Panc1 (cell line): ENCODE results near the gene KLHL41. TPM values are rescaled to one million over a fixed set of nuclear protein-coding genes. Genes with fewer than 3 reads are reported as not detected.

Experiments
- ATAC-seq: fragments of 200-7000 bp; cut with Tn5 transposase; 2 replicates; pipeline ENCODE4 v1.9.1; 2020; ENCODE audit warnings: mild to moderate bottlenecking, moderate library complexity
- BruUV-seq: library from RNA; stranded (reverse); fragments of 400-500 nt; replicated peaks from 2 replicates; lab custom pipeline; 2021; lab: Mats Ljungman, UMichigan
- CTCF ChIA-PET: fragments of 300-600 bp; sonication (Branson Sonifier 250); formaldehyde crosslinking; loops from one replicate; lab custom pipeline; 2022; ENCODE audit warnings: antibody characterized with exemption; lab: Charles Lee
- POLR2A ChIA-PET: fragments of 300-600 bp; sonication (Branson Sonifier 250); formaldehyde crosslinking; loops from one replicate; lab custom pipeline; 2022; ENCODE audit warnings: antibody characterized with exemption; lab: Charles Lee
- DNase-seq: peaks from one replicate; pipeline ENCODE4 v3.0.0-alpha.2; 2010; ENCODE audit warnings: low read depth, low spot score
- H3K27ac ChIP-seq: 2 replicates; pipeline ENCODE4 v1.5.1; 2011; ENCODE audit warnings: mild to moderate bottlenecking, low read length, inconsistent platforms
- H3K27me3 ChIP-seq: fragments of 200-500 bp; sonication (Bioruptor generic); 2 replicates; pipeline ENCODE4 v1.6.0; 2014; ENCODE audit warnings: low read length, inconsistent platforms; ENCODE audit not compliant: control insufficient read depth, insufficient read depth
- H3K36me3 ChIP-seq: fragments of 200-500 bp; sonication (Bioruptor generic); 2 replicates; pipeline ENCODE4 v1.5.1; 2014; ENCODE audit warnings: inconsistent platforms, mild to moderate bottlenecking, low read length, moderate library complexity; ENCODE audit not compliant: control insufficient read depth, insufficient read depth
- H3K4me1 ChIP-seq: 2 replicates; pipeline ENCODE4 v1.5.1; 2011; ENCODE audit warnings: inconsistent platforms, mild to moderate bottlenecking, low read length, moderate library complexity; ENCODE audit not compliant: control insufficient read depth, insufficient read depth
- H3K4me3 ChIP-seq, 2 experiments: 2 replicates each; pipeline ENCODE4 v1.5.1; 2011 to 2012; ENCODE audit warnings: low read depth in 2 of 2, low read length in 2 of 2, mild to moderate bottlenecking in 2 of 2, inconsistent platforms in 1 of 2, moderate library complexity in 1 of 2
- H3K9me3 ChIP-seq: fragments of 200-500 bp; sonication (Bioruptor generic); 2 replicates; pipeline ENCODE4 v1.5.1; 2014; ENCODE audit warnings: low read depth, mild to moderate bottlenecking, inconsistent platforms, low read length, moderate library complexity; ENCODE audit not compliant: control insufficient read depth, insufficient read depth
- CTCF ChIP-seq: fragments of 450-650 bp; IDR thresholded peaks from 2 replicates; pipeline ENCODE4 v1.5.1; 2017; ENCODE audit warnings: mild to moderate bottlenecking
- POLR2AphosphoS5 ChIP-seq: IDR thresholded peaks from 2 replicates; pipeline ENCODE4 v1.6.1; 2012; ENCODE audit warnings: mild to moderate bottlenecking, low read depth, low read length, moderate library complexity
- REST ChIP-seq, 2 experiments: IDR thresholded peaks; 2 replicates each; pipeline ENCODE4 v1.6.1; 2011 to 2012; ENCODE audit warnings: low read depth in 2 of 2, control low read depth in 1 of 2, low read length in 1 of 2, mild to moderate bottlenecking in 1 of 2, moderate library complexity in 1 of 2; ENCODE audit not compliant: insufficient read depth in 1 of 2
- SIN3A ChIP-seq: IDR thresholded peaks from 2 replicates; pipeline ENCODE4 v1.6.1; 2012; ENCODE audit warnings: low read depth, mild to moderate bottlenecking, low read length, moderate library complexity, borderline replicate concordance; ENCODE audit not compliant: insufficient read depth
- TCF7L2 ChIP-seq: IDR thresholded peaks from 2 replicates; pipeline ENCODE4 v1.6.1; 2011; ENCODE audit warnings: mild to moderate bottlenecking, low read depth, low read length, inconsistent platforms
- in situ Hi-C: cut with HindIII; loops from 2 replicates; pipeline ENCODE4 v1.10.0; 2016; ENCODE audit warnings: low sequenced_read_pairs, low pct_unique_long_range_greater_than_20kb
- intact Hi-C: fragments of 100-400 bp; cut with micrococcal nuclease; formaldehyde crosslinking; loops from one replicate; pipeline ENCODE4 v1.10.0; 2022; ENCODE audit not compliant: unreplicated experiment
- total RNA-seq: library from RNA; stranded (reverse); gene quantifications from one replicate; pipeline ENCODE4 v1.2.1, GENCODE V29; 2021; ENCODE audit not compliant: unreplicated experiment

Gene KLHL41
- total RNA-seq, 1 experiment from 2014 or later, result 0.72 TPM

DNA sequence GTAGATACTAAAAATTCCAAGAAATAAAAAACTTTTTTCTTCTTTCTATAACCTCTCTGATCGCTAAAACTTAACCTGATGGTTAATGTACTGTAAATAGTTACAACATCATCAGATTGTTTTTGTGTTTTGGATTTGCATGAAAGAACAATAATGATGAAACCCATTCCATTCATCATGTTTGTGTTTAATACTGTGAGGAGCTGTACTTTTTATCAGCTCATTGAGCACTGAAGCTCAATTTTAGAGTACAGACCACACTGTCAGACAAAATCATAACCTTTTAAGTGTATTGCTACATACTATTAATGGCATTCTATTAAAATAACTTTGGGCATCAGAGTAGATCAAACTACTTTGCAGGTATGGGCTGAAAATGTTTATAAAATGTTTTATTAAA lies 45.0 kb upstream of the KLHL41 start:
- Histone ChIP-seq H3K4me1 (no peaks in the 10 kb centered on the region), H3K36me3 (no peaks in the 10 kb centered on the region), H3K27ac (no peak overlapping the region), H3K27me3 (no peaks in the 10 kb centered on the region), H3K9me3 (no peaks in the 10 kb centered on the region), H3K4me3 (no peak overlapping the region)
- DNase-seq (no peak), ATAC-seq (no peak)
- intact Hi-C loops (no loop called here), in situ Hi-C loops (no loop called here)
- TF ChIP-seq CTCF (no peak), POLR2AphosphoS5 (no peak), REST (IDR thresholded peaks at IDR 0.05; ENCODE audit: insufficient read depth in 1 of 2, low read depth in 2 of 2, low read length in 1 of 2) (no peak), SIN3A (no peak), TCF7L2 (no peak)
- POLR2A ChIA-PET, result no interaction called here
- CTCF ChIA-PET, result interaction anchor here (0.6 kb wide), 1 partner anchor 12 kb away, joined by 5 read pairs; no protein-coding TSS in a partner anchor
- BruUV-seq, result no TSS peak

GRCh38 chr2:169464882-169465281 lies 44.6 kb upstream of the KLHL41 start:
- TF ChIP-seq CTCF, result no peak
- no peak for TF ChIP-seq POLR2AphosphoS5
- H3K9me3 ChIP-seq, result no peaks in the 10 kb centered on the region
- ChIA-PET POLR2A (no interaction called here), CTCF (interaction anchor here (0.6 kb wide), 1 partner anchor 12 kb away, joined by 5 read pairs; no protein-coding TSS in a partner anchor)
- no peaks in the 10 kb centered on the region for H3K27me3 ChIP-seq
- no TSS peak for BruUV-seq
- no peaks in the 10 kb centered on the region for H3K36me3 ChIP-seq
- intact Hi-C loops, result no loop called here
- H3K4me1 ChIP-seq, result no peaks in the 10 kb centered on the region
- no peak overlapping the region for H3K4me3 ChIP-seq
- H3K27ac ChIP-seq, result no peak overlapping the region
- DNase-seq (no peak), ATAC-seq (no peak; the same call in 1 of the 2 replicates)
- in situ Hi-C loops, result no loop called here
